IPS-18c (cell line): ENCODE measurements around the gene CEACAM6.
"Not testable (repeated sequence)": the region's sequence is repeated elsewhere in the genome, so short reads cannot be mapped to it uniquely, and the experiment has no call there.

Experiments
- H3K4me3 ChIP-seq: 2 replicates; pipeline ENCODE4 v1.7.0; 2013; ENCODE audit warnings: low read depth, mild to moderate bottlenecking, low read length, moderate library complexity; ENCODE audit not compliant: insufficient read depth
- H3K9me3 ChIP-seq: one replicate; pipeline ENCODE4 v1.6.1; 2013; ENCODE audit warnings: mild to moderate bottlenecking, low read length, moderate library complexity; ENCODE audit not compliant: control insufficient read depth, insufficient read depth

The CEACAM6 gene

GRCh38 chr19:41755328-41755913, at the start of gene CEACAM6:
Gene CEACAM6, plus strand, starts transcription at chr19:41755530. Its CDS starts 109 bp downstream, at chr19:41755639.
- no peak within 1 kb of the TSS for H3K4me3 ChIP-seq
- no peaks in the 10 kb centered on the region for H3K9me3 ChIP-seq

- peak overlapping the region; percentile 46; the same call in 1 of the 2 replicates for H3K4me3 ChIP-seq
- no peaks in the 10 kb centered on the region for H3K9me3 ChIP-seq
These were observed 48.4 kb upstream of the CEACAM6 start for GRCh38 chr19:41706741-41707501.

GRCh38 chr19:41707502-41707812, 47.9 kb upstream of the CEACAM6 start:
- H3K9me3 ChIP-seq, result no peaks in the 10 kb centered on the region
- H3K4me3 ChIP-seq, result no peak overlapping the region

GRCh38 chr19:41707871-41708371, 47.4 kb upstream of the CEACAM6 start:
- H3K4me3 ChIP-seq, result no peak overlapping the region
- H3K9me3 ChIP-seq, result no peaks in the 10 kb centered on the region

GRCh38 chr19:41708481-41708880, 46.8 kb upstream of the CEACAM6 start, which contains the start of gene CEACAM5:
Gene CEACAM5, plus strand, starts transcription at chr19:41708626. Its CDS starts 106 bp downstream, at chr19:41708732.
- Histone ChIP-seq H3K9me3 (no peaks in the 10 kb centered on the region), H3K4me3 (no peak within 1 kb of the TSS)

- not testable (repeated sequence) for H3K9me3 ChIP-seq, H3K4me3 ChIP-seq
These were observed 45.8 kb upstream of the CEACAM6 start for GRCh38 chr19:41709516-41709915.

- no peaks in the 10 kb centered on the region for H3K9me3 ChIP-seq
These were observed 45.2 kb upstream of the CEACAM6 start for GRCh38 chr19:41709951-41710645.

GRCh38 chr19:41711376-41712261, 43.7 kb upstream of the CEACAM6 start:
- H3K9me3 ChIP-seq, result no peaks in the 10 kb centered on the region
- H3K4me3 ChIP-seq, result no peak overlapping the region

More at GRCh38 chr19:41709951-41710645, 45.2 kb upstream of the CEACAM6 start:
- H3K4me3 ChIP-seq, result no peak overlapping the region

- Histone ChIP-seq H3K9me3 (no peaks in the 10 kb centered on the region), H3K4me3 (no peak overlapping the region)
These were observed 40.7 kb upstream of the CEACAM6 start for GRCh38 chr19:41714598-41714997.

- H3K4me3 ChIP-seq, result no peak overlapping the region
- no peaks in the 10 kb centered on the region for H3K9me3 ChIP-seq
These were observed 36.6 kb upstream of the CEACAM6 start for GRCh38 chr19:41718761-41719160.

- no peaks in the 10 kb centered on the region for H3K9me3 ChIP-seq
- H3K4me3 ChIP-seq, result no peak overlapping the region
These were observed 35.2 kb upstream of the CEACAM6 start for GRCh38 chr19:41720103-41720502.

- H3K9me3 ChIP-seq, result no peaks in the 10 kb centered on the region
- H3K4me3 ChIP-seq, result no peak overlapping the region
These were observed 28.8 kb upstream of the CEACAM6 start for GRCh38 chr19:41726493-41726892.

GRCh38 chr19:41734156-41734555, 21.2 kb upstream of the CEACAM6 start:
- Histone ChIP-seq H3K4me3 (no peak overlapping the region), H3K9me3 (no peaks in the 10 kb centered on the region)

GRCh38 chr19:41734585-41734984, 20.7 kb upstream of the CEACAM6 start:
- H3K9me3 ChIP-seq, result no peaks in the 10 kb centered on the region
- H3K4me3 ChIP-seq, result no peak overlapping the region

GRCh38 chr19:41735071-41735600, 20.2 kb upstream of the CEACAM6 start:
- Histone ChIP-seq H3K4me3 (no peak overlapping the region), H3K9me3 (no peaks in the 10 kb centered on the region)

- Histone ChIP-seq H3K4me3 (no peak overlapping the region), H3K9me3 (no peaks in the 10 kb centered on the region)
These were observed 16.0 kb upstream of the CEACAM6 start for GRCh38 chr19:41739361-41739760.
